Hematopoietic multipotent progenitor cell treated with erythropoietin and hydrocortisone succinate and interleukin-3 and kit ligand, for 17 days (in vitro differentiated cells): ENCODE measurements around the gene OR8B8.
"Not testable (repeated sequence)": the region's sequence is repeated elsewhere in the genome, so short reads cannot be mapped to it uniquely, and the experiment has no call there.

ENCODE experiments used
- DNase-seq: peaks from one replicate; pipeline ENCODE4 v3.0.0-alpha.2; 2015; ENCODE audit warnings: low spot score

The OR8B8 gene, protein sequence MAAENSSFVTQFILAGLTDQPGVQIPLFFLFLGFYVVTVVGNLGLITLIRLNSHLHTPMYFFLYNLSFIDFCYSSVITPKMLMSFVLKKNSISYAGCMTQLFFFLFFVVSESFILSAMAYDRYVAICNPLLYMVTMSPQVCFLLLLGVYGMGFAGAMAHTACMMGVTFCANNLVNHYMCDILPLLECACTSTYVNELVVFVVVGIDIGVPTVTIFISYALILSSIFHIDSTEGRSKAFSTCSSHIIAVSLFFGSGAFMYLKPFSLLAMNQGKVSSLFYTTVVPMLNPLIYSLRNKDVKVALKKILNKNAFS

DNA sequence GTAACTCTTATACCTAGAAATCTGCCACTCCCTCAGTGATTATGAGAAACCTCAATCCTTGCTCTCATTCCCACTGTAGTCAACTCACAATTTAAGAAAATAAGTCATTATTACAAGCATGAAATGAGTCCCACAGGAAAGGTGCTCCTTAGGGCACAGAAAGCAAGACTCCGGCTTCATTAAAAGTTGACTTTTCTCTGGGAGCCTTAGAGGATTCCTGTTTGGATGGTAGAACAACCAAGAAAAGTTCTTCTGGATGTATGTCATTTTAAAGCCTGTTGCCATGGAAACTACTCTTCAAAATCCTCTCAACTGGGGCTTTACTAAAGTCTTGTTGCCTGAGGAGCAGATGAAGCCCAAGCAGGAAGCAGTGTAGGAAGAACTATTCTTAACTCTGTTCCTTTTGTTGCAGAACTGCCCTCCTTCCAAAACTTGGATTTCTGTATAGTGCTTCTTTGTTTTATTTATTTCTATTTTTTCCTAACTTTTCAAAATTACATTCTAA is at the start of gene OR8B8:
Gene OR8B8, minus strand, starts transcription at position 51 of the 505 bp plus-strand sequence. CDS start 4,611 bp downstream, outside the sequence.
- no peak for DNase-seq

DNA sequence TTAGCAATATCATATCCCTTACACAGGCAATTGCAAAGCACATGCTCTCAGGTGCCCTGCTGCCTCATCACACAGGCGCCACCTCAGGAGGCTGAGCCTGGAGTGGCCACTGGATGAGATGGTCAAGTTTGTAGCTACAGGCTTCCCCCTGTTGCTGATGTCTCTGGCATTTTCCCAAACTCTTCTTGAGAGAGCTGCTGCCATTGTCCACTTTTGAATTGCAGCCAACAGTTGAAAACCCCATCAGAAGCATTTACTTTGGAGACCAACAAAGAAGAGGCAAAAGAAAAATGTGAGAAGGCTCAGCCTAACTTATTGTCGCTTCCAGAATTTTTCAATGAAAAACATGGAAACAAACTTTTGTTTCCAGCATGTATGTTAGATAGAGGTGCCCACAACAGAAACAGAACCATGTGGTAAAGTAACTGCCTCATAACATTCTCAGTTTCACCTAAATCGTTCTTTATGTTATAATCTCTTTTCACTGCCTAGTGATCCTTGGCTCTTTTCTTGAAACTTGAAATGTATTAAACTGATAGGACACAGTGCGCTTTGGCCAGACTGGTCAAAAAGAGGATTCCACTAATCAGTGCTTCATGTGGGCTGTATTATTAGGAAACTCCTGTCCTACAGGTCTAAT is 47.6 kb upstream of the OR8B8 start:
- no peak for DNase-seq

DNA sequence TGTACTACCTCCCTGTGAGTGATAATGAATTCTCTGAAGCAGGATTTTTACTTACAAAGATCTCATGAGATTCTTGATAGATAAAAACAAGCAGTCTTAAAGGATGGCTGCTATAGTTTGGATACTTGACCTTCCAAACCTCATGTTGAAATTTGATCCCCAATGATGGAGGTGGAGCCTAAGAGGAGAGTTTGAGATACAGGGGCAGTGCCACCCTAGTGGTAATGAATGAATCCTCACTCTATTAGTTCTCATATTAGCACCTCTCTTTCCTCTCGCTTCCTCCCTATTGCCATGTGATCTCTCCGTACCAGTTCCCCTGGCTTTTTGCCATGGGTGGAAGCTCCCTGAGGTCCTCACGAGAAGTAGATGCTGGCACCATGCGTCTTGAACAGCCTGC is 37.9 kb upstream of the OR8B8 start:
- DNase-seq = no peak

DNA sequence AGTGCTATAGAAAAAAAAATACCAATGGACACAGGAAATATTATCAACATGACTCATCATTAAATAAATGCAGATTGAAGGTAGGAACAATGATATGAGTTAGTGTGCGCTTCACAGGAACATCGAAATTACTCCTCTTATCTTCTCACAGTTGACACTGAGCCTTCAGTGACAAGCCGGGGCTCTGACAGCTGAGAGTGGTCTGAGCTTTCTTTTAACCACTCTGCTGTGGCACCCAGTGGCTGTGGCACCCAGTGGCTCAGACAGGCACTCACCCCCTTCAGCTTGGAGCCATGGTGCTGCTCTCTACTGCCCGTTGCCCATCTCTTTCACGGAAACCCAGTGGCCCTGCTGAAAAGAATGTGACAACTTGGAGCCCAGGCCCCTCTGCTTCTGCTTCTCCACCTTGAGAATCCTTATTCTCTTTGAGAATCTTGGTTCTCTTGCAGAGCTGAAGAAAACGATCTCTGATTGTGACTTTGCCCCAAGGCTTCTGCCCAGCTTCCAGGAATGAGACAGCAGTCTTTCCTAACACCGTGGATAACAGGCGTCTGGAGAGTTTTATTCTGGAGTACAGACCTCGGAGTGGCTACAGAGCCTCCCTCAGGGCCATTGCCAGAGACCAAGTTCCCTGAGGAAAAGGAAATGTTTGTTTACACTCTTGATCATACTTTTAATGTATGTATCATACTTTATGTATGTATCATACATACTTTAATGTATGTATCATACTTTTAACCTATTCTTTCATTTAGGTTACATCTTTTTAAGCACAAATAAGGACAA is 37.1 kb upstream of the OR8B8 start:
- DNase-seq = no peak

DNA sequence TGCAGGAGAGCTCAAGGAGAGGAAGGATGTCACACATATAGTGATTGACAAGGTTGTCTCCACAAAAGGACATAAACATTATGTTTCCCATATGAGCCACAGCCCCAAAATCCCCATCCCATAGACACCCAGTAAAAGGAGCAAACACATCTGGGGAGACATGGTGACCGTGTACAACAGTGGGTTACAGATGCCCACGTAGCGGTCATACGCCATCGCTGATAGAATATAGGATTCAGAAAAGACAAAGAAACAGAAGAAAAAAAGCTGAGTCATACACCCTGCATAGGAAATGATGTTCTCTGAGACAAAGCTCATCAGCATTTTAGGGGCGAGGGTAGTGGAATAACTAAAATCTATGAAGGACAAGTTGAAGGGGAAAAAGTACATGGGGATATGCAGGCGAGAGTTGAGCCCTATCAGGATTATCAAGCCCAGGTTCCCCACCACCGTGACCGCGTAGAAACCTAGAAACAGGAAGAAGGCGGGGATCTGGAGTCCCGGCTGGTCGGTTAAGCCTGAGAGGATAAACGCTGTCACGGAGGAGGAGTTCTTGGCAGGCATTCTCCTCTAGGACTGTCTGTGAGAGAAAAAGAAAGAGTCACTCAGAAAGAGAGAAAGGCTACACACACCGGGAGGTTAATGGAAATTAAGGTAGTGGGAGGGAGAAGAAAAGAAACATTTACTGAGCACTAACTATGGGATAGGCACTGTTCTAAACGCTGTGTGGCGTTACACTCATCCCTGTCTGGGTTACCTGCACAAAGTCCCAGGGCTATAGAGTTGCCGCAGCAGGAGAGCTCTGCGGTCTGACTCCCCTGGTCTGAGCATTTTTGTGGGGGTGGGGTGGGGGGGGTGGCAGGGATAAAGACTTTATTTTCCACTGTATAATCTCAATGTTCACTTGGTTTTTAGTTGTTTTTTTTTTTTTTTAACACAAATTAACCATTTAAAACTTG is 36.1 kb upstream of the OR8B8 start:
- no peak for DNase-seq

DNA sequence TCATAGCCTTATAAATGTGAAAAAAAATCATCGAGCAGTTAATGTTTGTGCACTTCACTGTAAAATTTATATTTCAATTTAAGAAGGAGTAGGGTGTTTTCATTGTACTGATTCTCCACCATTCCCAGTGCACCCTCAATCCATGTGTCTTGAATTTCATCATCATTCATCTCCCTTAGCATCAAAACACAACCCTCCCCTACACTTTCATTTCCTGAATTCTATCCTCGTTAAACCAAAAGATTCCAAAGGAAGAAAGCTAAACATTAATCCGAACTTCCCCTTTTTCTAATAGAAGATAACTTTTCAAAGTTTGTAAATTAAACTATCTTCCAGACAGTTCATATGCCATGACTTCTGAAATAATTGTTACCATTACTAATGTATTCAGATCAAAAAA is 34.1 kb upstream of the OR8B8 start:
- DNase-seq = no peak

DNA sequence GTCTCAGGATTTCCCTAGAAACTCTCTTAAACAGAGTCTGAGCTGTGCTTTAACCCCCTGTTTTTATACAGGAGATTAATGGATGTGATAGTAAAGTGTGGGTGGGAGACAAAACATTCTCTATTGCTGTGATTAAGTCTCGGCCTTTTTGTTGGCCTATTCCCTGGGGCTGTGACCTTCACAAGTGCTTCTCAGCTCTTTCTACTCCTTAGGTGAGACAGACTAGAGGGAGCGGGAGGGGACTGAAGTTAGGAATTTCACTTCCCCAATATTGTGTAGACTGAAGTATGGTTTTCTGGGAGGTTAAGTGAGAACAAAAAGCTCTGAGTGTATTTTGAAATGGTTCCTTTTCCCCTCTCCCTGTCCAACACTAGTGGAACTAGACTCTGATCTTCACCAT is 29.8 kb upstream of the OR8B8 start:
- no peak for DNase-seq

DNA sequence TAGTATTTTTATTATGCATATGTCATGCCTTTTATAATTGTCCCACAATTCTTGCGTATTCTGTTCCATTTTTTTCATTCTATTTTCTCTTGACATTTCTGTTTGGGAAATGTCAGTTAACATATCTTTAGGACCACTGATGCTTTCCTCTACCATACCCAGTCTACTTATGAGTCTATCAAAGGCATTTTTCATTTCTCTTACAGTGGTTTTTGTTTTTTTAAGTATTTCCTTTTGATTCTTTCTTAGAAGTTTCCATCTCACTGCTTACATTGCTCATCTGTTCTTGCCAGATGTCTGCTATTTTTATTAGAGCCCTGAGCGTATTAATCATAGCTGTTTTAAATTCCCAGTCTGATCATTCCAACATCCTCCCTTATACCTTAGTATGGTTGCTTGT is 29.3 kb upstream of the OR8B8 start:
- no peak for DNase-seq

DNA sequence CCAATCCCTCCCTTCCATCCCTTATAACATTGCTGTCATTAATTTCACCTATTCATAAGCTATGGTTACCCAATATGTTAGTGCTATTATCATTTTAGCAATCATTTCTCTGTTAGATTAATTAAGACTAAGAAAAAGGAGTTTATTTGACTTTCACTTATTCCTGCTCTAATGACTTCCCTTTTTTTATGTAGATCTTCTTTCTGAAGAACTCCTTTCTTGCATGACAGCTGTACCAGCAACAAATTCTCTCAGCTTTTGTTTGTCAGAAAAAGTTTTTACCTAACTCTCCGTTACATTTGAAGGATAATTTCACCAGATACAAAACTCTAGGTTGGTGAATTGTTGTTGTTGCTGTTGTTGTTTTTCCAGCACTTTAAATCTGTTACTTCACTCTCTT is 28.6 kb upstream of the OR8B8 start:
- DNase-seq = no peak

DNA sequence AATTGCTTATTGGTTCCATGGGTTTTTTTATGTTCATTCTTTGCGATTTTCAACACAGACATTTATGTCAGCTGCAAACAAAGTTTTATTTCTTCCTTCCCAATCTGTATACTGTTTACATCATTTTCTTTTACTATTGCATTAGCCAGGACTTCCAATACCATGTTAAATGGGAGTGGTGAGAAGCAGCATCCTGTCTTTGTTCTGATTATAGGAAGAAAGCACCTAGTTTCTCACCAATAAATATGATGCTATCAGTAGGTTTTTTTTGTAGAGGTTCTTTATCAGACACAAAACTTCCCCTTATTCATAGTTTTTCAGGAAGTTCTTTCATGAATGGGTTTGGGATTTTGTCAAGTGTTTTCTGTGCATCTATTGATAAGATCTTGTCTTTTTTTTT is 28.0 kb upstream of the OR8B8 start:
- no peak for DNase-seq

DNA sequence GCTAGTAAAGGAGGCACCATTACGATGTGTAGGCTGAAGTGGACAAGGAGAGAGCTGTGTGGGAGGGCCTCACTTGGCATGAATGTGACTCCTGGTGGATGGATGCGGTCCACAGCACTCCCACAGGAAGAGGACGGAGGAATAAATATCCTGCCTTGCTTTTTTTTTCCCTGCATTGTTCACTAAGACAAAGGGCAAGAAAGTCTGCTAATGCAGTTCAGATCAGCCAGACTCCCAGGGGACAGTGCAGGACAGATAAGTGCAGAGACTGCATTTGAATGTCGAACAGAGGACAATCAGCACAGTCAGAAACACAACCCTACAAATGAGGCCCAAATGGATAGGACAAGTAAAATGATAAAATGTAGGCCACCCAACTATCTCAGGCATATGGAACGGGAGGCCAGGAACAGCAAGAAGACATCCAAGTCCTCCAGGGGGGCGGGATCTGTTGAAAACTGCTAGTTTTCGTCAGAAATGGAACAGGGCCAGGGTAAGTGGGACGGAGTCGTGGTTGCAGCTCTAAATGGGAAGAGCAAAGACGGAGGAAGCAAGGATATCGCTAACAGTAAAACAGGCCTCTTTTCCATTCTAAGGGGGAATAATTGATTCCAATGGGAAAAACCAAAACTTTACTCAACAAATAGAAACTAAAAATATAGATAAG is 25.2 kb upstream of the OR8B8 start:
- DNase-seq = no peak

DNA sequence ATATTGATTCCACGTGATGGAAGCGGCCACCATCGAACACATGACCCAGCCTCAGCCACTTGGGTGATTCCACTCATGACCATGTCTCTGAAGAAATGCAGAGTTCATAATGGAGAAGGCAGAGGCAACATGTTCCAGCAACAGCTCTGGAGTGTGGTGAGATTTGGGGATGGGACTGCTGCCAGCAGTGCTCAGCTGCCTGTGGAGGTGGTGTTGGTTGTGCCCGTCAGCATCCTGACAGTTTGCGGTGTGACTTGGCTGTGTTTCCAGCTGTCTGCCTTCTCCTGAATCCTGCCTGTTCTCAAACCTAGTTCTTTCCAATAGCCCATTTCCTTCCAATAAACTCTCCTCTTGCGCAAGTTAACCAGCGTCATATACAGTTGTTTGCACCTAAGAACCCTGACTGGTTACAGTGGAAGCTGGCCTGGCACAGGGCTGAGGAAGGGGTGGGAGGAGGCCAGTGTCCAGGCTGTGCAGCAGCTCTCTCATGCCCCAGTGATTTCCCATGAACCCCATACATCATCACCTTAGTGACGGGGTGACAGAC is 22.0 kb upstream of the OR8B8 start:
- DNase-seq = no peak

DNA sequence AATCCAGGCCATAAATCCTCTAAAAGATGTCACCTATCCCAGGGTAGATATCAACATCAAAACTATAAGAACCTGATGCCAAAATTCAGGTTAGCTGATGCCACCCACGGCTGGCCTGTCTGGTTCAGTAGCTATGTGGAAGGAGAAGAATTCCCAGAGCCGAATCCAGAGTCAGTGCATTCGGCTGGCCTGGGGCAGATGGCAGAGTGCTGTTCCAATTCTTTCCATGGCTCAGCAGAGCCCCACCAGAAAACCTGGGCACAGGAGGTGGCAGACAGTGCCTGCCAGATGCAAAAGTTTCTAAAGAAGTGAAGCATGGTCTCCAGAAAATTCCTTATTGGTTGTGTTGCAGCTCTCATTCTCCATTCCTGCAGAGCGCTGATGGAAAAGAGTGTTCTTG is 19.9 kb upstream of the OR8B8 start:
- no peak for DNase-seq

DNA sequence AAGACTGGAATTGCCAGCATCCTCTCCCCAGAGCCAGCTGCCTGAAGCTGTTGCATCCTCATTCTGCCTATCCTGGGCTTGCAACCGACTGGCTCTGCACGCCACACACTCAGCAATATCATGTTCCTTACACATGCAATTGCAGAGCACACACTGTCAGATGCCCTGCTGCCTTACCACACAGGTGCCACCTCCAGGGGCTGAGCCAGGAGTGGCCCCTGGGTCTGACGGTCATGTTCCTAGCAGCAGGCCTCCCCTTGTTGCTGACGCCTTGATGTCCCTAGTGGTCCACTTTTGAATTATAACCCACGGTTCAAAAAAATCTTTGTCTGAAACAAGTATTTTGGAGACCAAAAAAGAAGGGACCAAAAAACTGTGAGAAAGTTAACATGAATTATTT is 18.5 kb upstream of the OR8B8 start:
- no peak for DNase-seq

DNA sequence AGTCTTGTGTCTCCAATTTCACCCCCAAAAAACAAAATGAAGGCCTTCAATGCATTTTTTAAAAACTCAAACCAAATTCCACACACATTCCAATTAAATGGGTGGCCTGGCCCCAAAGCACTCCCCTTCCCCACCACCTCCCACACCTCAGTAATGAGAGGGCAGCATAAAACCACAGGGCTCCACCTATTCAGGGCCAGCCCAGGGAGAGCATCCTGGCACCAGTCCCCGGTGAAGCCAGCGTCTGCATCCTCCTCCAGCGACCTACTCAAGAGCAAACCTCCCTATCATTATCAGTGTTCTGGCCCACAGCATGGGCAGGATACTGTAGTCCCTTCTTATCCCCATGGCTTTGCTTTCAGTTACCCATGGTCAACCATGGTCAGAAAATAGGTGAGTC is 17.8 kb upstream of the OR8B8 start:
- DNase-seq = no peak

DNA sequence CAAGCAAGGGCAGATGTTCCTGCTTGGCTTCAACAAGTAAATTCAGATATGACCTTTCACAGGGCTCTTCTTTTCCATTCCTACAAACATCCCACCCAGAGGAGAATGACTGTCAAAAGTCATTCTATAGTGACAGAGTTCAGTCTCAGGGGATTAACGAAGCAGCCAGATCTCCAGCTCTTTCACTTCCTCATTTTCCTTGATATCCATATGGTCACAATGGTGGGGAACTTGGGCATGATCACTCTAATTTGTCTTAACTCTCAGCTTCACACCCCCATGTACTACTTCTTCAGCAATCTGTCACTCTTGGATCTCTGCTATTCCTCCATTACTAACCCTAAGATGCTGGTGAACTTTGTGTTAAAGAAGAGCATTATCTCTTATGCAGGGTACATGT is 15.0 kb upstream of the OR8B8 start:
- no peak for DNase-seq

DNA sequence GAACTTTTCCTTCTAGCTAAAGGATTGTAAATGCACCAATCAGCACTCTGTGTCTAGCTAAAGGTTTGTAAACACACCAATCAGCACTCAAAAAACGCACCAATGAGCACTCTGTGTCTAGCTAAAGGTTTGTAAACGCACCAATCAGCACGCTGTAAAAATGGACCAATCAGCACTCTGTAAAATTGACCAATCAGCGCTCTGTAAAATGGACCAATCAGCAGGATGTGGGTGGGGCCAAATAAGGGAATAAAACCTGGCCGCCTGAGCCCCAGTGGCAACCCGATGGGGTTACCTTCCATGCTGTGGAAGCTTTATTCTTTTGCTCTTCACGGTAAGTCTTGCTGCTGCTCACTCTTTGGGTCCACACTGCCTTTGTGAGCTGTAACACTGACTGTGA is 13.9 kb upstream of the OR8B8 start:
- not testable (repeated sequence) for DNase-seq

DNA sequence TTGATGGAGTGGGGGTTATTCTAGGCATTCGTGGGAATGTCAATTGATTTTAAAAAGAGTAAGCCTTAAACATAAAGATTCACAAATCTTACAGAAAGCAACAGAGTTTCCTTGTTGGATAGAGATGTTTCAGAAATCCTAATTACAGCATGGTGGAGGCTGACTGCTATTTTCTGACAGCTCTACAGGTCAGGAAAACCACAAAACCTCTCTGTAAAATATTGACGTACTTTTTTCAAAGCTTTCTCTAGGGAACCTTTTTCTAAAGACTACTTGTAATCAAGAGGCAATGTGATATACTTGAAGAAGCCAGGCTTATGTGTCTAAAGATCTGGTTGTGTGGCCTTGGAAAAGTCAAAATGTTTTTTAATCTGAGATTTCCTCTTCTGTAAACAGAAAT is 9.1 kb upstream of the OR8B8 start:
- DNase-seq = no peak

DNA sequence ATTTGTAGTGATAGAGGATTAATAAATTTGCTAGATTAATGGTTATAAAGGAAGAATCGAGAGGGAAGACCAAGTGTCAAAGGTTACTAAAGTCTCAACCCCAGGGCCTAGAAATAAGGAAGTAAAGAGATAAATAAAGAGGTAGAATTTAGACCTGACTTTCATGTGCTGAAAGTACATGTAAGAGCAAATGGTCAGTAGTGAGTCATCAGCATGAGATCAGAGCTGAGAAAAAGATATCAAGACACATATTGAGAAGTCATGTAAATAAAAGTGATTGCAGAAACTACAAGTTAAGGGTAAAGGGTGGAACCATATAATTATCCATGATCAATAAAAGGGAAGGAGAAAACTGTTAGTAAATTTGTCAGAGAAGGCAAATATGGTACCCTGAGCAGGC is 1.4 kb upstream of the OR8B8 start:
- no peak for DNase-seq

DNA sequence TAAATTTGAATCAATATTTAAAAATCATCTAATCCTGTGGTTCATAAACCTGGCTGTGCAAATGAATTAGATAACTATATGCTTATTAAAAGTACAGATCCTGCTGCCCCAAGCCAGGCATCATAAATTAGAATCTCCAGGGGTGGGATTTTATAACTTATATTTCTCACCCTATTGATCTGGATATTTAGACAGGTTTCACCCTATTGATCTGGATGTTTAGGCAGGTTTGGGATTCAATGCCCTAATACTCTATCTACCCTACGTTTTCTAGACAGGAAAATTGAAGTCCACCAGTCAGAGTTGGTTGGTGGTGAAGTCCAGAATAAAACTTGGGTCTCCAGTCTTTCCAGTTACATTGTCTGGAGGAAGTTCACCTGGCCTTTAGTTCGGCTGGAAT is 2.6 kb downstream of the OR8B8 start:
- DNase-seq = no peak

DNA sequence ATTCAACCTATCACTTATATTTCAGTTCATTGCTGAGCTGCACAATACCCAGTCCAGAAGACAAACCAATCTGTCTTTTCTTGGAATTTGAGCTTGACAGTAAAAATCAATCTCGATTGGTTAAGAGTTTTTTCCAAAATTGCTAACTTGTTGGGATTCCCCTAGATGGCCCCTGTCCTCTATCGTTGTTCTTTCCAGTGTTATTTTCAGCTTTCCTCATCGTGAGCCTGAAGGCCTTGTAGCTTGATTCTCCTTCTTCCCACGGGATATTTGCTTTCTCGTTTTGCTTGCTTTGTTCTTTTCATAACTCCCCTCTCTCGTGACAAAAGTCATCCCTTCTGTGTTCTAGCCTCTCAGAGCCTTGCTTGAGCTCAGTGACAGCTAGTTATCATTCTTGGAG is 3.1 kb downstream of the OR8B8 start:
- DNase-seq = no peak
